K562 (cell line): ENCODE data around the gene EPHB2. TPM values are rescaled to one million over a fixed set of nuclear protein-coding genes. Genes with fewer than 3 reads are reported as not detected.

Experiments
- CHD4 ChIP-seq: fragments of 200-600 bp; sonication (generic); IDR thresholded peaks from 3 replicates; pipeline ENCODE4 v1.6.1; 2012; ENCODE audit warnings: low read depth, mild to moderate bottlenecking, mixed read lengths, low read length, inconsistent platforms; ENCODE audit not compliant: insufficient read depth, insufficient replicate concordance, poor library complexity, severe bottlenecking
- CXXC5 ChIP-seq: fragments of 250-450 bp; sonication (Bioruptor Pico); IDR thresholded peaks from 2 replicates; pipeline ENCODE4 v1.8.0; 2022; ENCODE audit warnings: inconsistent platforms, mild to moderate bottlenecking, moderate library complexity
- RBM22 ChIP-seq: fragments of 200-400 bp; formaldehyde crosslinking; IDR thresholded peaks from 2 replicates; pipeline ENCODE4 v1.6.1; 2018; ENCODE audit warnings: low read length, low read depth; ENCODE audit not compliant: poor library complexity, severe bottlenecking
- SIX5 ChIP-seq, 2 experiments: IDR thresholded peaks; 2 replicates each; pipeline ENCODE4 v1.6.1; 2011; ENCODE audit warnings: low read length in 2 of 2, borderline replicate concordance in 1 of 2, low read depth in 1 of 2, mild to moderate bottlenecking in 1 of 2, moderate library complexity in 1 of 2; ENCODE audit not compliant: insufficient read depth in 1 of 2
- SRF ChIP-seq, 2 experiments: fragments of 250-450, 450-650 bp in 1 of 2; sonication (Bioruptor Pico) in 1 of 2; sonication (generic) in 1 of 2; formaldehyde crosslinking; IDR thresholded peaks; 2 replicates each; pipeline versions ENCODE4 v1.5.0 to v1.5.1; 2020 to 2022; ENCODE audit warnings: mild to moderate bottlenecking in 1 of 2, missing genetic modification reagents in 1 of 2
- ZFP30 ChIP-seq: fragments of 250-450 bp; sonication (Bioruptor Pico); IDR thresholded peaks from 2 replicates; pipeline ENCODE4 v1.8.0; 2022; ENCODE audit warnings: moderate library complexity, mild to moderate bottlenecking, inconsistent platforms, borderline replicate concordance
- polyA plus RNA-seq, 8 experiments: library from polyadenylated mRNA; depleted of rRNA in 4 of 8; stranded (reverse) in 5 of 8; unstranded in 3 of 8; fragments of >200 nt; fragmentation: Nextera tagmentation in 2 of 8; fragmentation: Illumina TruSeq in 1 of 8; extraction: Ambion mirVana in 2 of 8; extraction: Trizol in 1 of 8; gene quantifications; 2 replicates each; pipeline versions ENCODE4 v1.2.1 to v1.2.3, GENCODE V29; 2011 to 2014; ENCODE audit warnings: inconsistent platforms in 1 of 8, missing spikeins in 1 of 8
- total RNA-seq, 7 experiments: library from RNA; depleted of rRNA in 6 of 7; stranded (reverse); fragments of >200 nt in 6 of 7; fragmentation: Illumina TruSeq in 2 of 7; extraction: Trizol in 2 of 7; gene quantifications; 2 replicates each; pipeline versions ENCODE4 v1.2.1 to v1.2.3, GENCODE V29; 2011 to 2021; ENCODE audit warnings: low replicate concordance in 1 of 7
- TF ChIP-seq, protein P1 (sequence below), 2 experiments: IDR thresholded peaks; 2 replicates each; pipeline ENCODE4 v1.6.1; 2012; ENCODE audit warnings: improper control_type of control experiment in 2 of 2, low read depth in 2 of 2, low read length in 2 of 2, borderline replicate concordance in 1 of 2
- TF ChIP-seq, protein P2 (sequence below): sonication (generic); formaldehyde crosslinking; IDR thresholded peaks from 2 replicates; pipeline ENCODE4 v1.8.1; 2023; ENCODE audit warnings: mild to moderate bottlenecking, missing genetic modification reagents

EPHB2 gene
- total and polyA plus RNA-seq, 9 of the 15 experiments (the other 6 are each of a cell fraction or from before 2014, with no cell fraction given): not detected

GRCh38 chr1:22680726-22681125, 29.9 kb upstream of the EPHB2 start (continued):
- TF ChIP-seq, protein P1, sequence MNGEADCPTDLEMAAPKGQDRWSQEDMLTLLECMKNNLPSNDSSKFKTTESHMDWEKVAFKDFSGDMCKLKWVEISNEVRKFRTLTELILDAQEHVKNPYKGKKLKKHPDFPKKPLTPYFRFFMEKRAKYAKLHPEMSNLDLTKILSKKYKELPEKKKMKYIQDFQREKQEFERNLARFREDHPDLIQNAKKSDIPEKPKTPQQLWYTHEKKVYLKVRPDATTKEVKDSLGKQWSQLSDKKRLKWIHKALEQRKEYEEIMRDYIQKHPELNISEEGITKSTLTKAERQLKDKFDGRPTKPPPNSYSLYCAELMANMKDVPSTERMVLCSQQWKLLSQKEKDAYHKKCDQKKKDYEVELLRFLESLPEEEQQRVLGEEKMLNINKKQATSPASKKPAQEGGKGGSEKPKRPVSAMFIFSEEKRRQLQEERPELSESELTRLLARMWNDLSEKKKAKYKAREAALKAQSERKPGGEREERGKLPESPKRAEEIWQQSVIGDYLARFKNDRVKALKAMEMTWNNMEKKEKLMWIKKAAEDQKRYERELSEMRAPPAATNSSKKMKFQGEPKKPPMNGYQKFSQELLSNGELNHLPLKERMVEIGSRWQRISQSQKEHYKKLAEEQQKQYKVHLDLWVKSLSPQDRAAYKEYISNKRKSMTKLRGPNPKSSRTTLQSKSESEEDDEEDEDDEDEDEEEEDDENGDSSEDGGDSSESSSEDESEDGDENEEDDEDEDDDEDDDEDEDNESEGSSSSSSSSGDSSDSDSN (IDR thresholded peaks at IDR 0.05; ENCODE audit: borderline replicate concordance in 1 of 2, low read depth in 2 of 2, low read length in 2 of 2): no peak
- TF ChIP-seq ZFP30 (CRISPR knock-in tag) (no peak), RBM22 (no peak), SIX5 (IDR thresholded peaks at IDR 0.05; ENCODE audit: borderline replicate concordance in 1 of 2, insufficient read depth in 1 of 2, low read depth in 1 of 2, low read length in 2 of 2) (no peak), CXXC5 (CRISPR knock-in tag) (no peak), SRF (CRISPR knock-in tag; IDR thresholded peaks at IDR 0.05) (no peak), CHD4 (no peak)
- TF ChIP-seq, protein P2, sequence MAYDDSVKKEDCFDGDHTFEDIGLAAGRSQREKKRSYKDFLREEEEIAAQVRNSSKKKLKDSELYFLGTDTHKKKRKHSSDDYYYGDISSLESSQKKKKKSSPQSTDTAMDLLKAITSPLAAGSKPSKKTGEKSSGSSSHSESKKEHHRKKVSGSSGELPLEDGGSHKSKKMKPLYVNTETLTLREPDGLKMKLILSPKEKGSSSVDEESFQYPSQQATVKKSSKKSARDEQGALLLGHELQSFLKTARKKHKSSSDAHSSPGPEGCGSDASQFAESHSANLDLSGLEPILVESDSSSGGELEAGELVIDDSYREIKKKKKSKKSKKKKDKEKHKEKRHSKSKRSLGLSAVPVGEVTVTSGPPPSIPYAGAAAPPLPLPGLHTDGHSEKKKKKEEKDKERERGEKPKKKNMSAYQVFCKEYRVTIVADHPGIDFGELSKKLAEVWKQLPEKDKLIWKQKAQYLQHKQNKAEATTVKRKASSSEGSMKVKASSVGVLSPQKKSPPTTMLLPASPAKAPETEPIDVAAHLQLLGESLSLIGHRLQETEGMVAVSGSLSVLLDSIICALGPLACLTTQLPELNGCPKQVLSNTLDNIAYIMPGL: no peak
